ENCODE measurements around the gene DPM2. TPM values are rescaled to one million over a fixed set of nuclear protein-coding genes. Genes with fewer than 3 reads are reported as not detected.

DPM2 gene
- total RNA-seq, 1 experiment from 2014 or later: 34.9 TPM

DNA sequence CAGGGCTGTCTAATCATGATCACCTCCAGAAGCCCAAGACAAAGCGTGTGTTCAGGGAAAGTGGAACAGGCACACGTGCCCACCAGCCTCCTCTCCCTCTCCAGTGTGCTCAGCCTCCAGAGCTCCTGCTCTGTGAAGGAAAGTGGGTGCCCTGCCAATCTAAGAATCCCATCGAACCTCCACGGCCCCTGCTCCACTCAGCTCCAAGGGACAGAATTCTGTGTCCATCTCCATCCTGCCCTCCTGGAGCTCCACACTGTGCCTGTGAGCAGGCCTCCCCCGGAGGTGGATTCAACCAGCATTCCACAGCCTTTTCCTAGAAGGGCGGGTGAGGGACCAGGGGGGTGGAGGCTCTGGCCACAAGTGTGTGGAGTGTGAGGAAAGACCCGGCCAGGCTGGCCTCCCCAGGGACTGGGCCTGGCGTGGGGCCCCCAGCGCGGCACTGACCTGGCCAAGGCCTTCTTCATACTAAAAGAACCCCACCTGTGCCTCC, 37.2 kb upstream of the DPM2 start:
- DNase-seq (ENCODE audit: low read depth, low spot score): no peak
- in situ Hi-C loops (cut with HindIII; ENCODE audit: low pct_unique_long_range_greater_than_20kb, low sequenced_read_pairs): no loop called here

DNA sequence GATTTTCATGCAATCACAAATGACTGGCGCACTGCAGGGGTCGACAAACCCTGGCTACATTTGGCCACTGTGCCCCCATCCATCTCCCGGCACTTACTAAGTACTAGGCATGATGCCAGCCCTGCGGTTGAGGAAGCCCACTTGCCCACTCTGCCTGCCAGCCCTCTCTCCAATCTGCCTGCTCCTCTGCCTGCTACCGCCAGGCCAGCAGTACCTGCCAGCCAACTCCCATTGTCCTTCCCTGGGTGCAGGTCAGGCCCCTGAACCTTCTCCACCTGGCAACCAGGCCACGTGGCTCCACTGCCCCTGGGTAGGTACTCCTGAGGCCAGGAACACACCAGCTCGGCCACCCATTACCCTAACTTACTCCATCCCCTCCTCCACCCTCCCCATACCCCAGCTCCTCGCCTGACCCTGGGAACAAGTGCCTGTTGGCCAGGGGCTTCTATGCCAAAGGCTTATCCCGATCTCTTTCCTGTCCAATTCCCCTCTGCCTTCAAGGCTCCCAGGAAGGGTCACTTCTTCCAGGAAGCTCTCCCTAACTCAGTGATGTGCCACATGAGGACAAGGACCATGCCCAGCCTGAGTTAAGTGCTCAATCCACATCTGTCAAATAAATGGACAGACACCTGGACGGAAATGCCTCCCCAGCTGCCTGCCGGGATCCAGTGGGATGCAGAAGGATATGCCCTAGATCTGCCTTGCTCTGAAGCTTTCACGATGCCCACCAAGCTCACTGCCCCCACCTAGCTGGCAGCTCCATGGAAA, 36.5 kb upstream of the DPM2 start:
- in situ Hi-C loops (cut with HindIII; ENCODE audit: low pct_unique_long_range_greater_than_20kb, low sequenced_read_pairs): no loop called here
- no peak for DNase-seq (ENCODE audit: low read depth, low spot score)

- in situ Hi-C loops (cut with HindIII; ENCODE audit: low pct_unique_long_range_greater_than_20kb, low sequenced_read_pairs): no loop called here
- no peak for DNase-seq (ENCODE audit: low read depth, low spot score)
Measured at GRCh38 chr9:127973169-127974000, 35.7 kb upstream of the DPM2 start.

GRCh38 chr9:127972236-127972871, 34.7 kb upstream of the DPM2 start:
- in situ Hi-C loops (cut with HindIII; ENCODE audit: low pct_unique_long_range_greater_than_20kb, low sequenced_read_pairs): no loop called here
- DNase-seq (ENCODE audit: low read depth, low spot score): no peak

DNA sequence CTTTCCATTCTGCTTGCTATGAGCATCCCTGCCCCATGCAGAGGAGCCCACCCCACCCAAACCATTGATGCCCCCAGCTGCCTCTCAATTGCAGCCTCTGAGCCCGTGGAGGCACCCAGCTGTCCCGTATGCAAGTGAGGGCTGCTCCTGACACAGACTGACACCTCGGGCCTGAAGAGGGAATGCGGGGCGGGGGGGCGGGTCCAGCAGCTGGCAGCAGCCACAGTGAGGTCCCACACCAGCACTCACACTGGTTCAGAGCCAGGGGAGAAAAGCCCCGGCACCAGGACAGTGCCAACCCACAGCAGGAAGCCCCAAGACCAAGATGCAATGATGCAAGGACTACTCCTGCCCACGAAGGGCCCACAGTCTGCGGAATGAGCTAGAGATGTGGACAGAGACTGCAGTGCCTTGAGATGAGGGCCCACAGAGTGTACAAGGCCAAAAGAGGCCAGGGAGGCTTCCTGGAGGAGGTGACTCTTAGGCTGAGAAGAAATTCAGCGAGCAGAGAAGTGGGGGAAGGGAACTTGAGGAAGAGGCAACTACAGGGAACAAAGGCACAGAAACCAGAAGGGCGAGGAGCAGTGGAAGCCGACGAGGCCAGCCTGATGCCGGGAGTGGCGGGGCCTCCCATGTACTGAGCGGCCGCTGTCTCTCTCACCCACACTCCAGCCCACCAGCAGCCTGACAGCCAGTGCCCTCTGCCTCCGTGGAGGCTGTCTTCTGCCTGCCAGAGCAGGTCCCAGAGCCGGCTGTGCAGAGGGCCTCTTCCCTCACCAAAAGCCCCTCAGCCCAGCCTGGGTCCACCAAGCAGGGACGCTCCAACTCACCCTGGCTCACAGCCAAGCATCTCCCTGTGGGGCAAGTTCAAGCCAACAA, 33.9 kb upstream of the DPM2 start:
- in situ Hi-C loops (cut with HindIII; ENCODE audit: low pct_unique_long_range_greater_than_20kb, low sequenced_read_pairs): no loop called here
- no peak for DNase-seq (ENCODE audit: low read depth, low spot score)

GRCh38 chr9:127970401-127971313, 33.0 kb upstream of the DPM2 start:
- no peak for DNase-seq (ENCODE audit: low read depth, low spot score)
- in situ Hi-C loops (cut with HindIII; ENCODE audit: low pct_unique_long_range_greater_than_20kb, low sequenced_read_pairs): no loop called here

DNA sequence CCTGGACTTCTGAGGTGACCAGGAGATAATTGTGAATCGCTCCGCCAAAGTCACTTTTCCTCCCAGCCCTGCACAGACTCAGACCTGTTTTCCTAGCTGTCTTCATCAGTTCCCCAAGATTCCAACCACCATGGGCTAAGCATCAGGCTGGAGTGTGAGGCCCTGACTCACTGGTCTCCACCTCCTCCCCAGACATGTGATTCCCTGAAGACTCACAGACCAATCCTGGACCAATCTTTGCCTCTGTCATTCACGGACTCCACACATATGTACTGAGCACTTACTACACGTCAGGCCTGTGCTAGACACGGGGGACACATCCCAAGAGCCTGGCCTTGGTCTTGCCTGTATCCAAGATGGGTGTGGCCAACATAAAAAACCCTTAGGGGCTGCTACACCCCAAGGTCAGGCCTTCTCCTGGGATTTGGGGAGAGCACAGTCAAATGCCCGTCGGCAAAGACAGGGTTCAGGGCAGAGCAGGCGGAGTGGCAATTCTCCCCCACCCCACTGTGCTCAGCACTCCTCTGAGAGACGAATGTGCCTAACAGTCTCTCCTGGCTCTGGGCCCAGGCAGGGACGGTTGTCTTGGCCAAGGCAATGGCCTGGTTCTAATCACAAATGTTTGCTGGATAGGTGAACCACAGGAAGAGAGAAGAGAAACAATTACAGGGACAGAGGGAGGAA, 31.2 kb upstream of the DPM2 start:
- peak; percentile 38 for DNase-seq (ENCODE audit: low read depth, low spot score)
- in situ Hi-C loops (cut with HindIII; ENCODE audit: low pct_unique_long_range_greater_than_20kb, low sequenced_read_pairs): no loop called here

DNA sequence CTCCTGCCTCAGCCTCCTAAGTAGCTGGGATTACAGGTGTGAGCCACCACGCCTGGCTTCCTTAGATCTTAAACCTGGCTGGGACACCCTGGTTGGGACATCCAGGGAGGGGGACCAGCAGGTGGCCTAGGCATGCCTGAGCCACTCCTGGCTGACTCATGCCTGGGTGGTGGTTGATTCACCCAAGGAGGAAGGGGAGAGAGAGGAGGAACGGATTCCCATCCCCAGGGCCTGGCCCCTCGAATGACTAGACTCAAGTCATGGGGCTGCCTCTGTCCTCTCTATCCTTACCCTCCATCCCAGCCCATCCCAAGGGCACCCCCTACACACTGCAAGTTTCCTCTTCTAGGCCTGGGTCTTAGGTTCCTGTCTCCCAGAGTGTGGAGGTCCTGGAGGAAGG, 30.4 kb upstream of the DPM2 start:
- in situ Hi-C loops (cut with HindIII; ENCODE audit: low pct_unique_long_range_greater_than_20kb, low sequenced_read_pairs): no loop called here
- DNase-seq (ENCODE audit: low read depth, low spot score): no peak

DNA sequence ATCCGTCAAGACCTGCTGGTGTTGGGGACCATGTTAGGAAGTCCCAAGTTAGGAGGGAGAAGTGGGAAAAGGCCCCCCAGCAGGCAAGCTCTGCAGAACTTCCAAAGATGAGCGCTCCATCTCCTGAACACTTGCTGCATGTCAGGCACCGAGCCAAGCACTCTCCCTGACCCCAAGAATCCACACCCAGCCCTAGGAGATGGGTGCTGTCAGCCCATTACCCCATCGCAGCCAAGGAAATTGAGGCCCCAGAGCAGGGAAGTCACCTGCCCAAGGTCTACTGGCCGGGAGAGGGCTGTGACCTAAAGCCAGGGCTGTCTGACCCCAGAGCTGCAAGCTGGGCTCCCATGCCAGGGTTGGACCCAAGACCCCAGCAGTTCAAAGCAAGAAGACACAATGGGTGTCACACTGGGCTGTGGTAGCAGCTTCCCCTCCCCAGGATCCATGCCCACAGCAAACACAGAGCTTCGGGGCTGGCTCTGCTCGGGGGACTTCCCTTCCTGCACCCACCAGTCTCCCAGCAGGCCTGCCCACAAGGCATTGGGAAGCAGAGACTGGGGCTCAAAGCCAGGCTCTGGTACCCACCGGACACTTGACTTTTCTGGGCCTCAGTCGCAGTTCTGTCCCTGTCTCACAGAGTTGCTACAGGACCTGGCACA, 29.6 kb upstream of the DPM2 start:
- in situ Hi-C loops (cut with HindIII; ENCODE audit: low pct_unique_long_range_greater_than_20kb, low sequenced_read_pairs): no loop called here
- DNase-seq (ENCODE audit: low read depth, low spot score): no peak

DNA sequence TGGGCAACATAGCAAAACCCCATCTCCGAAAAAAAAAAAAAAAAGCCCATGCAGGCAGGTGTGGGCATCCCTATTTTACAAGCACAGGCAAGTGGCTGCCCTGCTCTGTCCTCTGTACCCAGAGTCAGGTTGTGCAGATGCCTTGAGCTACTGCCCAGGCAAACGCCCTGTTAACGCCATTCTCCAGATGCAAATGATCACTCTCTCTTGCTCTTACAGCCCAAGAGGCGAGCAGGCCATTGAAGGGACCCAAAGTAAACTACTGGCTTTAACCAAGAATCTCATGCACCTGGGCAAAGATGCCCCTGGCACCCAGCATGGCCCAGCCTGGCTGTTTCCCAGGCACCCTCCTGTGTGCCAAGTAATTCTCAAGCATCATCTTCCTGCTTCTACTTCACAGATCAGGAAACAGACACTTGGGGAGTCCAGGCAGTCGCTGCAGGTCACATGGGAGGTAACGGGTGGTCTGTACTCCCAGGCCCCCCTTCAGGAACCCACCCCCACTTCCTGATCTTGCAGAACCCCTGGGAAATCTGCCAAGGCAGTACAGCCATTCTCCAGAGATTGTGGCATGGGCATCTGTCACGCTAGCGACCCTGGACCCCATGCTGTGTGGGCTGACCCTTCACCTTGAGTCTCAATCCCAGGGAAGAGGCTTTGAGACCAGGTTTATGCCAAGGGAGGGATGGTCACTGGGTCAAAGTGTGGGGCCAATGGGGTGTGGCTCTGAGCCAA, 28.9 kb upstream of the DPM2 start:
- in situ Hi-C loops (cut with HindIII; ENCODE audit: low pct_unique_long_range_greater_than_20kb, low sequenced_read_pairs): no loop called here

DNA sequence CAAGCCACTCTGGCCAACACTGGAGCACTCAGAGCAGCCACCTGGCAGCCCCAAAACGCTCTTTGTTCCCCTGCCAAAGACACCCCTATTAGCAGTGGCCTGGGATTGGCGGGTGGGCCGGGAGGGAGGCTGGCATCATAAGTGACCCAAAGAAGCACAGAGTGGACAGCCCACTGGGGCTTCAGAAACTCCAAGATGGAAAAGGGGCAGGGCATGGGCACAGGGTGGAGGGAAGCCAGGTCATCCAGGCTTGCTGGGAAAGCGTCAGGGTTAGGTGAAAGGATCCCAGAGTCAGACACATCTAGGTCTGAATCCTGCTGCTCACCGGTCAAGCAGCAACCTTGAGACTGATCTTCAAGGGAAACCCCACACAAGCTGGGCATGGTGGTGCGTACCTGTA, 28.3 kb upstream of the DPM2 start:
- in situ Hi-C loops (cut with HindIII; ENCODE audit: low pct_unique_long_range_greater_than_20kb, low sequenced_read_pairs): no loop called here
- no peak for DNase-seq (ENCODE audit: low read depth, low spot score)

More for the DNA sequence above, 28.9 kb upstream of the DPM2 start:
- DNase-seq (ENCODE audit: low read depth, low spot score): no peak

DNA sequence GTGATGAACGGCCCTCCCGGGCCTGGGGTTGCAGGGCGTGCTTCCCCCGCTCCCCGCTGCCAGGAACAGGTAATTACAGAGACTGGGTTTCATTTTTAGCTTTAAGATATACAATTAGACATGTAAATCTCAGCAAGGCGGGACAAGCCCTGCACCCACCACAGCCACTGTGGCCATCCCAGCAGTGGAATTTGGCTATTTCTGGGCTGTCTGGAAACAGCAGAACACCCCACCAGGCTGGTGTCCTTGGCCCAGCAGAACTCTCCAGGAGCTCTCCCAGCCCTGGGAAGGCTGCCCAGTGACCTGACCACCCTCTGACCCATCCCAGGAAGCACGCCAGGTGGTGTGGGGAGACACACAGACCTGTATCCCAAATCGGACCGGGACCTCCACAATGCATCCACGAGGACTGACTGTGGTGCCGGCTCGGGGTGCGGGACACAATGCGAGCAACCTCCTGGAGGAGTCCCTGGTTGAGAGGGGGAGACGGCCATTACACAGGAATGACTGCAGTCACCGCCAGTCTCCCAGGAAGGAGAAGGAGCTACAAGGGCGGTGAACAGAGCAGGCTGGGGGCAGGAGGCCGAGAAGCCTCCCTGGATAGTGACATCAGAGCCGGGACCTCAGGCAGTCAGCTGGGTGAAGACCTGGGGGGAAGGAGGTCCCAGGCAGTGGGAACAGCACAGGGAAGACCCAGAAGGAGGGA, 25.9 kb upstream of the DPM2 start:
- no peak for DNase-seq (ENCODE audit: low read depth, low spot score)
- in situ Hi-C loops (cut with HindIII; ENCODE audit: low pct_unique_long_range_greater_than_20kb, low sequenced_read_pairs): no loop called here

GRCh38 chr9:127963041-127963358, 25.3 kb upstream of the DPM2 start:
- in situ Hi-C loops (cut with HindIII; ENCODE audit: low pct_unique_long_range_greater_than_20kb, low sequenced_read_pairs): no loop called here
- DNase-seq (ENCODE audit: low read depth, low spot score): no peak

DNA sequence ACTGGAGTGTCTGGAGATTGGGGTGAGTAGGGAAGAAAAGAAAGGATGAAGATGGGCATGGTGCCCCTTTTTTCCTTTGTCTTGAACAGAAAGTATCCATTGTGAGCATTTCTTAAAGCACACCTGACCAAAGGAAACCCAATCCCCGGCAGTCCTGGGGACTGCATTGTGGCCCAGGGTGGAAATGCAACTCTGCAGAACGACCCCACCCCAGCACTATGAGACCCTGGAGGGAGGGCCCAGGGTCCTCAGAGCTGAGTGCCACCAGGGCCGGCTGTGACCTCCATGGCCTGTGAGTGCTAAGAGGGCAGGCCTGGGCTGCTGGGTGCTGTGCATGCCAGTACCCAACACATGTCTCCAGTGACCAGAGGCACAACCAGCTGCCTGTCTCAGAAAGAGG, 24.6 kb upstream of the DPM2 start:
- no peak for DNase-seq (ENCODE audit: low read depth, low spot score)
- in situ Hi-C loops (cut with HindIII; ENCODE audit: low pct_unique_long_range_greater_than_20kb, low sequenced_read_pairs): no loop called here

Measured in SK-MEL-5 (cell line).